Lower leg skin (tissue), 3 donors: Measurements from ENCODE around the gene BIRC6.

Experiments used
- POLR2A ChIP-seq, 2 donors: fragments of 450-650 bp; IDR thresholded peaks; one replicate each; pipeline ENCODE4 v1.6.1; 2016 to 2017; ENCODE audit warnings: antibody characterized with exemption in 2 of 2, mild to moderate bottlenecking in 1 of 2, moderate library complexity in 1 of 2
- TF ChIP-seq, protein P1 (sequence below), 3 donors: fragments of 450-650 bp; IDR thresholded peaks; one replicate each; pipeline ENCODE4 v1.5.1; 2016; ENCODE audit warnings: antibody characterized with exemption in 3 of 3, mild to moderate bottlenecking in 3 of 3, moderate library complexity in 2 of 3

DNA sequence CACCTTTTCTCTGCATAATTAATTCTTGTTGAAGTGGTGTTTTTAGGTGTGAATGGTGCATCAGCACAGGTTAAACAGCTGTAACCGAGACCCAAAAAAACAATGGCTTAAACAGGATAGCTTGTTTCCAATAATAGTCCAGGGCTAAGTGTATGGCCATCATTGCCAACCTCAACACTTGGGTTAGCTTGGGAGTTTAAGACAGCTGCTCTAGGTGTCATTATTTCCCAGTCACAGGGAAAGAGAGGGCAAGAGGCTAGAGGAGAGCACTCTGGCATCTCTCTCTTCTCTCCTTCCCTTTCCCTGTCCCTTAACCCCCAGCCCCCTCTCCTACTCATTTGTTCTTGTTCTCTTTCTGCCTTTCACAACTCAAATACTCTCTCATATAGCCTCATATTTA is 21.1 kb downstream of the BIRC6 start:
- TF ChIP-seq, protein P1, sequence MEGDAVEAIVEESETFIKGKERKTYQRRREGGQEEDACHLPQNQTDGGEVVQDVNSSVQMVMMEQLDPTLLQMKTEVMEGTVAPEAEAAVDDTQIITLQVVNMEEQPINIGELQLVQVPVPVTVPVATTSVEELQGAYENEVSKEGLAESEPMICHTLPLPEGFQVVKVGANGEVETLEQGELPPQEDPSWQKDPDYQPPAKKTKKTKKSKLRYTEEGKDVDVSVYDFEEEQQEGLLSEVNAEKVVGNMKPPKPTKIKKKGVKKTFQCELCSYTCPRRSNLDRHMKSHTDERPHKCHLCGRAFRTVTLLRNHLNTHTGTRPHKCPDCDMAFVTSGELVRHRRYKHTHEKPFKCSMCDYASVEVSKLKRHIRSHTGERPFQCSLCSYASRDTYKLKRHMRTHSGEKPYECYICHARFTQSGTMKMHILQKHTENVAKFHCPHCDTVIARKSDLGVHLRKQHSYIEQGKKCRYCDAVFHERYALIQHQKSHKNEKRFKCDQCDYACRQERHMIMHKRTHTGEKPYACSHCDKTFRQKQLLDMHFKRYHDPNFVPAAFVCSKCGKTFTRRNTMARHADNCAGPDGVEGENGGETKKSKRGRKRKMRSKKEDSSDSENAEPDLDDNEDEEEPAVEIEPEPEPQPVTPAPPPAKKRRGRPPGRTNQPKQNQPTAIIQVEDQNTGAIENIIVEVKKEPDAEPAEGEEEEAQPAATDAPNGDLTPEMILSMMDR (IDR thresholded peaks at IDR 0.05) = no peak
- TF ChIP-seq POLR2A (IDR thresholded peaks at IDR 0.05) = no peak
